Measurements from ENCODE around the gene TRPC4. TPM values are rescaled to one million over a fixed set of nuclear protein-coding genes. Genes with fewer than 3 reads are reported as not detected.

TRPC4 gene
- polyA plus RNA-seq, 5 donors: 0.13 to 0.49 (median 0.26) TPM

DNA sequence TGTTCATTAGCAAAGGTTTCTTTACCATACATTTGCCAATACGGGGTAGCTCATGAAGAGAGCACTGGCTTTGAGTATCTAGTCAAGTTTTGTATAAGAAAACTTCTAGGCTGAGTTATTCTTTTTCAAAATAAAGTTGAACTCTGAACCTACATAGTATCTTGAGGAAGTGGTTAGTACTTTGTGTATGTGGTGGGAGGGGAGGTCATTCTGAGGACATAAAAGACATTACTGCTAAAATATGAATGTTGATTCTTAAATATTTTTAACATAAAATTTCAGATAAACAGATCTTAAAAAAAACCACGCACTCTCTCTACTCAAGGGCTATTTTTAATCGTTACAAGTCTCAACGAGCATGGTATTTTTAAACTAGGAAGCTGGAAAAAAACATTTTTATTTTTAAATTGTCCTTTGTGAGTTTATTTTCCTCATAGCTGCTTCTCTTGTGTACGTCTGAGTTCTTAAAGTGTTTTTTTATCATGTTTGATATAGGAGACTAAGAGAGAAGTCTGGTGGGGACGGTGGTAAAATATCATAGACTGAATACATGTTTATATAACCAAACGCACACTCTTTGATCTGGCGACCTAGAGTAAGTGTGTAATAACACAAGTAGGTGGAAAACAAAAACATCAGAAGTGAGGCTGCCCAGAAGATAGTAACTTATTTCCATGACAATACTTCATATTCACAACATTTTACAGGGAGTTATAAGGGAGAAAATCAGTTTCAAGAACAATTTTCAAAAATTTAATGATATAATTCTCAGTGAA is 153.0 kb downstream of the TRPC4 start:
- DNase-seq: no peak

DNA sequence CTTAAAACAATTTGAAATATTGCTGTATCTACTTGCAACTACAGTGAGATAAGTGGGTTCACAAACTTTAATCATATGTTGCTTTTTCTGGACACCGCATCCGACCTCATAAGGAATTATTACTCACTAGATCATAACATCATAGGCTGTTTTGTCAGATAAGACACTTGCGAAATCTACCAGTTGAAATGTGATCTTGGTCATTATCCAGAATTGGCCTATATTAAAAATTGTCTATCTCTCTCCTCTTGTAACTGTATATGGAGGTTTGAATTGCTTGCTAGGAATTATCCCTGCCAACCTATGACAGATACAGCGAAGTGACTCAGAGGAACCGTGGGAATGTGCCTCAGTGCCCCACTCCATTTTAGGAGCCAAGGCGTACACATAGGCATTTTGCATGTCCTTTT is 154.0 kb downstream of the TRPC4 start:
- DNase-seq: no peak

DNA sequence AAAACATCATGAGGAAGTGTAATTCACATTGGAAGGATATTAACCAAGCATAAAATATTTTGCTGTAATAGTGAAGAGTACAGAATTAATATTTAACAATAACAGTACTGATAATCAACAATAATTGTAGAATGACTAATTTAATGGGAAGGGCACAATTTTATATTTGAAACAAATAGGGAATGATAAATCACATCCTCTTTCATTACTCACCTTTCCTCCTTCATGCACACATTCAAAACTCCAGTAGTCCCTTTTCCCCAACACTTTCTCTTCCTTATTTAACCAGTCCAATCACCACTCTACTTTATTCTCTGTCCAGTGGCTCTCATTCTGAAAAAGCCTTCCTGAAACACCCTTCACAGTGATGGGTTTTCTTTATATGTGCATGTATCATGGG is 160.3 kb downstream of the TRPC4 start:
- DNase-seq: no peak

DNA sequence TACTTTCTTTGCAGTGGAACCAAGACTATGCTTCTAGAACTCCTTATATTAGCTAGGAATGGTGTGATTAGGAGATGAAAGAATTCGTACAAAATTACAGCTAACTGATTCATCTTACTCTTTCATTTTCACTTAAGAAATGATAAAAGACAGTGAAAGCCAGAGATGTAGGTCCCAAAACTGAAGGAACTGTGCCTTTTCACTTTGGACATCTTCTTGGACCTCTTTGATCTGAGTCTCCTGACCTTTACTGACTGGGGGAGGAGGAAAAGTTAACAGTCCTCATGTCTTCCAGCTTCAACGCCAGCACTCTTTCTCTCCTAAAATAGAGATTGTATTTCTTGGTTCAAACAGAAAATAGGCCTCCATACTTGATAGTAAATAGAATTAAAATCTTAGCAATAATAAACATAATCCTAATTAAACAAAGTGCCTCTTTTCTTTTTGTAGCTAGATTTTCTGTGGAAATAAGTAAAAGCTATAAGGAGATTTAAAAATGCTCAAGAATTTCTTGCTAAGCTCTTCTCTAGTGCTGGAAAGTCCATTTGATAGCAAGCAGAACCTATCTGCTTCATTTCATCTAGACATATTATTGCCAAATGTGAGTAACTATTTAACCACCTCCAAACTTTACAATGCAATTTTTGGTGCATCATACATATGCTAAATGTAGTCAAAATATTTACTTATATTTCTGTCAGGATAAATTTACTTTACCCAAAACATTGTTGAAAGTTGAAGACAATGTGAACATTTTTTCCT is 161.7 kb downstream of the TRPC4 start:
- no peak for DNase-seq

DNA sequence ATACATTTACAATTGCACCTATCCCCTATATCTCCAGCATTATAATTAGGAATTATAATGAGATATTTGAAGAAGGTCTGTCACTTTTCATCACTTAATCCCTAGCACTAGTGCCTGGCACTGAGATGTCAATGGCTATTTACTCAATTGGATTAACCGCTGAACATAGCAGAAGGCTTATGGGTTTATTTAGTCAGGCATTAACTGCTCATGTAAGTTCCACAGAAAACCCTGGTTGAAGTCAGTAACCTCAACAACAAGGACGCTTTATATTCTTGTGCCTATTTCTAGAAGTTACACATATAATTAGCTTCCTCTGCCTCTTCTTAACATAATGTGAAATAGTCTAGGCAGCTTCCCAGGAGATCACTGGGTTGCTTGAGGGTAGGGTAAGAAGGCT is 163.5 kb downstream of the TRPC4 start:
- DNase-seq: no peak

DNA sequence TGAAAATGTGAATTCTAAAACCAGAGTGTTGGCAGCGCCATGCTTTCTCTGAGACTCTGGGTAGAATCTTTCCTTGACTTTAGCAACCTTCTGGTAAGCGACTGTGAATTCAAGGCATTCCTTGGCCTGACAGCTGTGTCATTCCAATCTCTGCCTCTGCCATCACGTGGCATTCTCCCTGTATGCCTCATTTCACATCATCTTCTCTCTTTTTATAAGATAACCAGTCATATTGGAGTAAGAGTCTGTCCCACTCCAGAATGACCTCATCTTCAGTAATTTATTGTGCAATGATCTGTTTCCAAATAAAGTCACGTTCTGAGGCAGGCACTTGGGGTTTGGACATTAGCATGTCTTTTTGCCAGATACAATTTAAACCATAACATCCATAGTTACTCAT is 167.6 kb downstream of the TRPC4 start:
- no peak for DNase-seq

DNA sequence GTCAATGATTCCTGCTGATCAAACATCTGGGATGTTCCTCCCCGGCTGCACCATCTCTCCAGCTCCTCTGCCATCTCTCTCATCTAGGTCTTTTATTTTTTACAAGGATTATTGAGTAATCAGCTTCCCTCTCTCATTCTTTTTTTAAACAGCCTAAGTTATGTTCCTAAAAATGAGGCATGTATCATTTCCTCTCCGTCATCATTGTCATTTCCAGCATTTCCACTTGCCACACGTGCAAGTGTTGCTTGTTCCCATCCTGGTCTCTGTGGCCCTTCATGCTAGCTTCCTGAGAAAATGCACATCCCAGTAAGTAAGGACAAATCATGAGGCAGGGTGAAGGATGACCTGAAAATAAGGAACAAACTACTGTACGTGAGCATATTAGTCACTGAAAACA is 168.3 kb downstream of the TRPC4 start:
- no peak for DNase-seq

DNA sequence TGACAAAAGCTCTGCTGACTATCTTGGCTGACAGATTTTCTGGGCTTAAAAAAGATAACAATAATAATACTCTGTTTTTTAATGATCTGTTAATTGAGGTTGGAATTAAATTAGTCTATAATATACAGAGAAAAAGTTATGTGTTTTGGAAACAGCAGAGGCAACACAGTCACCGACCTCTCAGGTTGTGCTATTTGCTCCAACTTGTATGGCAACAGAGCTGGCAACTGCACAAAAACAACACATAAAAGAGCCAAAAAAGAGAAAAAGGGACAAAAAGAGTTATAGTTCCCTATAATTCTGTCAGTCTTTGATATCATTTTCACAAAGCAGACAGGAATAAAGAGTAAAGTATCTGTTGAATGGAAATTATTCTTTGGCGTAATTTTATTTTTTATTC is 168.7 kb downstream of the TRPC4 start:
- no peak for DNase-seq

DNA sequence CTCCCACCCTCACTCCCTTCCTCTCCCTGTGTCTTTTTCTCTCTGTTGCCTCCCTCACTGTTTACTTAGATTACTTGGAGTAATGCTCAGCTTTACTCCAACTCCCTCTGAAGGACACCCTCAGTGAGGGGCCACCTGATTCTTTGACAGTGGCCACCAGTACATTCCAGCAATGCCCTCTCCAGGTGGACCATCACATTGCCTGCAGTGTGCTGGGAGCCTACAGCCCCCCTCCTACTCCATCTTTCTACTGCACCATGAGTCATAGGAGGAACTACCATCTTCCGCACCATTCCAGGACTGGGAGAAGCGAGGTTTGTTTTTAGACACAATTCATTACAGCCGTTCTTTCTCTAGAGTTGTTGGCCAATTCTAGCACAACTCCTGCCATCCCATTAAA is 174.4 kb downstream of the TRPC4 start:
- DNase-seq: no peak

DNA sequence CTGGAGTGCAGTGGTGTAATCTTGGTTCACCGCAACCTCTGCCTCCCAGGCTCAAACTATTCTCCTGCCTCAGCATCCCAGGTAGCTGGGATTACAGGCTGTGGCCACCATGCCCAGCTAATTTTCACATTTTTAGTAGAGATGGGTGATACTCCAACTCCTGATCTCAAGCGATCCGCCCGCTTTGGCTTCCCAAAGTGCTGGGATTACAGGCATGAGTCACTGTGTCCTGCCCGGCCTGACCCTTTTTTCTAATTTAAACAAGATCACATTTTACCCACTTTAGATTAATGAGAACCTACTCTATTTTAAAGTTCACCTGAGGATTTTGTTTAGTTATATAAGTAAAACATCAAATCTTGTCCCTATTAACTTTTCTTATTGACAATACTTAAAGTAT is 179.2 kb downstream of the TRPC4 start:
- no peak for DNase-seq

DNA sequence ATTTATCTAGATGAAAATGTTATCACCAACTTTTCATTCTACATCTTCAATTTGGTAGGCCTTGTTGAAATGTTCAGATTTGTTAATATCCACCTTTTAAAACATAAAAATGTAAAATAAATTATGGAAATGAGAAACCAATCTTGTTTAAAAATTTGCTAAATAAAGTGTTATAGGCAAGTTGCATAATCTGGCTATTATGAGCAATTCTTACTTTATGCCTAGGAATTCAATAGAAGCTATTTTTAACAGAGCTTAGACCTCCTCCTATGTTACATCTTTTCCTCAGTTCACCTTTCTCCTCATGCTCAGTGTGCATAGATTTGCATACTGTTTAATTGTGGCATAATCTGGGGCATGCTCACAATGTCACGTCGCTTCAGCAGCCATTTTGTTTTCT is 183.1 kb downstream of the TRPC4 start:
- DNase-seq: no peak

DNA sequence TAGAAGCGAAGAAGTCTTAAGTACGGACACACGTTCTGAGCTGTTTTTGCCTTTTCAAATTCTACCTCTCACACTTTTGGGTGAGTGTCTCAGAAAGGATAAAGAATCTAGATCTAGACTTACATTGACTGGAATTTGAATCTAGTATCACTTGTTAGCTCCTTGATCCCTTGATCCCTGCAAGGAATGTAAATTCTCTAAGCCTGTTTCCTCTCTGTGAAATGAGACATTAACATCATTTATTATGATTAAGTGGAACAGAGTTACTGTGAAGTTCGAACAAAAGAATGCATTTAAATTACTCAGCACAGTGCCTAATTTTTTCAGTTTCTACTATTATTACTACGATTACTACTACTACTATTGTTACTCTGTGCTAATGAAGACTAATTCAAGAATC is 184.4 kb downstream of the TRPC4 start:
- DNase-seq: no peak

DNA sequence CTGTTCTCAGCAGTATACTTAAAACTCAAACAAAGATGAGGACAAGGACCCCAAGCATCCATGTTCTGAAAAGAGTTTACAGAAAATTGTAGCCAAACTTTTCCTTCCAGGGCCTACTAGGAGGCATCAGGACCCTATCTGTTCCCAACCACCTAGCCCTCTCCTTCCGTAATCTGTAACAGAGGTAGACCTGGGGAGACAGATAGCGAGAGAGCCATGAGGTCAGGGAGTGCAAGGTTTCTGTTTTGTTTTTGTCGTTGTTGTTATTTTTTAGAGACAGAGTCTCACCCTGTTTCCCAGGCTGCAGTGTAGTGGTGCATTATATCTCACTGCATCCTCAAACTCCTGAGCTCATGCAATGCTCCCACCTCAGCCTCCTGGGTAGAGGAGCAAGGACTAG is 187.1 kb downstream of the TRPC4 start:
- no peak for DNase-seq

DNA sequence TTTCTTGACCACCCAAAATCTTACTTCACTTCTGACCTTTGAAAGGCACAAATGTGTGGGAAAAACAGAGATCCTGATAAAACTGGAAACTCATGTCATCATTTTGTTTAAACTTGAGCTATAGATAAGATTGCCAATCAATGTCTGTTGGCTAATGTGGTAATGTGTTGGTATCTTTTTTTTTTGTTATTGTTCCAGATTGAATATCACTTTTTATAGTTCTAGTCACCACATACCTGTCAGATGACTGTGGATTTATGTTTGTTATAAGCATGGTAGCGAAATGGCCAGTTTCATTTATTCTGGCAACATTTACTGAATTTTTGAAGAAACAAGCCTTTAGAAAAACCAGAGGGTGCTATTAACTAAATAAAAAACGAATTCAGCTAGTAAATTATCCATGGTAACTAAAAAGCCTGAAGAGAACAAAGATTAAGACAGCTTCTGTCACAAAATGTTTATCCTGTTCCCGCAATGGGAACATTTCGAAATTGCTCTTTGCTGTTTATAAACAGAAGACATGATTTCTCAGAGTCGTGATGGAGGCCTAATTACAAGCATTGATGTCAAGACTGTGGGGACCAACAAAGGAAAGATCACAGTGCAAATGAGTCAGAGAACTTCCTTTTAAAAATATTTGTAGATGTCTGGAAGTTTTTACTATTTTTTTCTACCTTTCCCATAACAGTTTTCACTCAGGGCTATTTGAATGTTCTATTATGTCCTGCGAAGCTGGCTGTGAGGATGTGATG is 188.1 kb downstream of the TRPC4 start:
- DNase-seq: no peak

DNA sequence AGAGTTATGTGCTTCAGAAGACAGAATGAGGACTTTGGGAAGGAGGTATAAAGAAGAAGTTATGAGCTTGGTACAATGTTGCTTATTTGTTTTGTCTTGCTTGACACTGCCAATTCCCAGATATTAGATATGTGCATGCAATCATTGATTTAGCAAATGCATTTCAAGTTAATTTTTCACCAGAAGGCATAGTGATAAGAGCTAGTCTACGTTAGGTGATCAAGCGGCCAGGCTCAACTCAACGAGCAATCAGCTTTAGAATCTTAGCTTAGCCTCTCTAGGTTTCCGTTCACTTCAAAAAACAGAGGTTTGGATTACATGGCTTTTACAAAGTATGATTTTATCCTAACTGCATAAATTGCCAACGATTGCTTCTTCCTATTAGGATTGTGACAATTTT is 189.4 kb downstream of the TRPC4 start:
- no peak for DNase-seq

DNA sequence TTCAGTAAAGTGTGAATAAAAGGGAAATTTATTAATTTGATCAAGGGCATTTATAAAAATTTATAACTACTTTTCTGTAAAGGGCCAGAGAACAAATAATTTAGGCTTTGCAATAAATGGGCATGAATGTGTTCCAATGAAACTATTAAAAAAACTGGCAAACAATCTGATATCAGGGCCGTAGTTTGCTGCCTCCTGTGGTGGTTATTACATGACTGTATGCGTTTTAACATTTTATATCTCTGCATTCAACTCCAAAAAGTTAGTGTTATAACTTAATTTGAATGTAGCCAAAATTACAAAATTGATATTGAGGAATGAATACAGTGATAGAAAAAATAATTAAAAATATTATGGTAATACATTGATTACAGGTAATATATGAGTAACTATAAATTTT is 190.5 kb downstream of the TRPC4 start:
- no peak for DNase-seq

DNA sequence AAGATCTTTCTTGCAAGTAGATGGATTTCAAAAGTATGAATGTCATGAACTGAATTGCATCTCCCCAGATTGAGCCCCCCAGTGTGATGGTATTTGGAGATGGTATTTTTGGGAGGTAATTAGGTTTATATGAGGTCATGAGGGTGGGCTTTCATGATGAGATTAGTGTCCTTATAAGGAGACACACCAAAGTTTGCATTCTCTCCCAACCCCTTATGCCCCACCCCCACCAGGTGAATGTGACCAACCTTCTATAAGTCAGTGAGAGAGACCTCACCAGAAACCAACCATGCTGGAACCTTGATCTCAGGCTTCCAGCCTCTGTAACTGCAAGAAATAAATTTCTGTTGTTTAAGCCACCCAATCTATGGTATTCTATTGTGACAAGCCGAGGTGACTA is 199.7 kb downstream of the TRPC4 start:
- no peak for DNase-seq

DNA sequence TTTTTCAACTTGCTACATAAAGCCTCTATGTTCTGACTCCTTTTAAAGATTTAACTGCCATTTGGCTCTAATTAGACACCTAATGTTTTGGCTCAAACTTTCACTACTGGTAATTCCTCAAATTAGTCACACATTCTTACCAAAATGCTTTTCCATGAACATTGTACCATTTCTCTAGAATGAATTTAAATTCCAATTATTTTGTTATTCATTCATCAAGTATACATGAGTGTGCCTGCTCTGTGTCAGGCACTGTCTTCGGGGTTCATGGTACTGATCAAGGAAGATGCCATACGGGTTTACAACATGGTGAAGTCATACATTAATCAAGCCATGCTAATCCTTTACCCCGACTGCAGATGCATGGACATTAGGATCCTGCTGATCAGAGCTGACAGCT is 201.9 kb downstream of the TRPC4 start:
- no peak for DNase-seq

DNA sequence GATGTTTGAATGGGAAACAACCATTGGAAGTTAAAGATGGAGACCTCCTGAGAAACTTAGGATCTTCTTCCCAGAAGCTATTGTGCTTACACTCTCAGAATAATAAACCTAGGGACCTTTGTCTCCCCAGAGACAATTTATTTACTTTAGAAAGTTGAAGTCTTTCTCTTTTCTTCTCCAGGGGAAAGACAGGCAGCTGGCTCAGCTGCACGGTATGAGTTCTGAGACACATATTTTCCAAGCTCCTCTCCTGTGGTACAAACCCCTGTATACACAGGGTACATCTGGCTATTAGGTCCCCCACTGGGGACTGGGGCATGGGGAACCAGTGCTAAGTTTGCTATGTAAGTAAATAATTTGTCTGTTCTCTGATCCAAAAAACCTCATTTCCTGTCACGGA is 203.5 kb downstream of the TRPC4 start:
- DNase-seq: no peak

DNA sequence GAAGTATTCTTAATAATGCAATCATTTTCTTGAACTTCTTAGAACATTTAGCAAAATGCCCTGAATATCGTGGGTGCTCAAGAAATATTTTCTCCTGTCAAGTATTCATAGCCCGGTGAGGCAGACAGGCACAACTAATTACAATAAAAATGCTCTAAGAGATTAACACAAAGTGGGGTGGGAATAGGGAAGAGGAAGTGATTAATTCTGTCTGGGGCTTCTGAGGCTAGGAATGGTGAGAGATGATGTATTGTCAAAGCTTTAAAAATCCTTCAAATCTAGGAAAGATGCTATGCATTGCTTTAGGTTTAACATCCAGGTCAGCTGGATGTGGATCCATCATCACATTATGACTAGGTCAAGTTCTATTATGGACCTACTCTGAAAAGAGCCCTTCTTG is 204.2 kb downstream of the TRPC4 start:
- DNase-seq: no peak

DNA sequence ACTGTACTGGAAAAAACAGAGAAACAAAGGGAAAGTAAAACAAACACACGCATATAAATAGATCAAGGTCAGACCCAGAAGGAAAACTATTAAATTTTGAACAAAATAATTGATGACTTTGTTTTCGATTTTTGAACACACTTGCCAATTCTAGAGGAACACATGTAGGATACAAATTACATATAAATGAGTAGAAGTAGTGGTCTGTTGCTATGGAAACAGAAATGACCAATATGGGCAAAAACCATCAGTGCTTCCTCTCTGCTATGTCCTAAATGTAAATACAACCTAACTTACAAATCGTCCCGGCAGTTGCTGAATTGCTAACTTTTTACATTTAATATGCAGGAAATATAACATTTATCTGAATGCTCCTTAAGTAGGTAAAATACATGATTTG is 205.8 kb downstream of the TRPC4 start:
- DNase-seq: no peak

DNA sequence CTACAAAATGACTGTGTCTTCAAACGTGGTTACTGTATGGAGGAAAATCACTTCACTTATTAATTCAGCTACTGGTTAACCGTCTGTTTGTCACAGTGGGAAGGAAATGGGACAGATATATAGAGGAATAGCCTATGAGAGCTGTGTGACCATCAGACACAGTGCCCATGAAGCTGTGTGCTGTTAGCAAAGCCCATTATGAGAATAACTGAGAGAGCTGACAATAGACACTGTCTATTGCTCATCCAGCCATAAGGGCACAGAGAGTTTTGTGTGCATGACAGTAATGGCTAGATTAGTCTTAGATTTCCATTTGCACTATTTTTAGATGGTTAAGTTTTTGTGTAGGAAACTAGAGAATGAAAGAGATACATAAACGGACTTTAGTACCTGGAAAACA is 206.9 kb downstream of the TRPC4 start:
- DNase-seq: no peak

DNA sequence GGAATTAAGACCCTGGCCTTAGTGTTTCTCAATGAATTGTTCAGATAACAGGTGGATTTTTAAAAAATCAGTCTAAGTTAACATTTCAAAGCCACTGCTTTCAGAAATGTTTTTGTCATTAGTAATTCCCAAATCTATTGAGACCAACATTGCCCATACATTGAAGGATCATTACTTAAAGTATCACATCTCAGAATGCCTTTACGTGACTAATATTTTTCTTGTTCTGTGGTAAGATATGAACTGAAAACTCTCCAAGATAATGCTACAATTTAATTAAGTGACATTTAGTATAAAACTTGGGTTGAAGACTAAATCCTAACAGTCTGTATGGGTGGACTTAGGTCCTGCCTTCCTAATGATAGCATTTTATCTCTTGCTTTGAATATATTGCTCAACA is 211.6 kb downstream of the TRPC4 start:
- no peak for DNase-seq
